A549 (cell line): ENCODE results near the gene PLEKHG3.

ENCODE experiments used
- CHD2 ChIP-seq: fragments of 150-350 bp; IDR thresholded peaks from 2 replicates; pipeline ENCODE4 v1.6.1; 2014; ENCODE audit warnings: low read length; ENCODE audit not compliant: partially characterized antibody
- EP300 ChIP-seq, 2 experiments: fragments of >200 bp; sonication (Bioruptor Twin); formaldehyde crosslinking; IDR thresholded peaks; 2 replicates in 1 of 2; 3 replicates in 1 of 2; pipeline ENCODE4 v1.6.1; 2016 to 2017
- KDM1A ChIP-seq: fragments of 200-600 bp; sonication (generic); IDR thresholded peaks from 2 replicates; pipeline ENCODE4 v1.6.1; 2016; ENCODE audit warnings: low read depth, mild to moderate bottlenecking
- MAFK ChIP-seq: fragments of 450-650 bp; IDR thresholded peaks from 2 replicates; pipeline ENCODE4 v1.6.1; 2014; ENCODE audit not compliant: partially characterized antibody
- POLR2A ChIP-seq: IDR thresholded peaks from 2 replicates; pipeline ENCODE4 v1.6.1; 2012; ENCODE audit warnings: mild to moderate bottlenecking, low read length
- RAD21 ChIP-seq, 2 experiments: fragments of >200 bp in 1 of 2; sonication (Bioruptor Twin) in 1 of 2; formaldehyde crosslinking in 1 of 2; IDR thresholded peaks in 1 of 2; conservative IDR thresholded peaks in 1 of 2; 2 replicates in 1 of 2; 3 replicates in 1 of 2; pipeline ENCODE4 v1.6.1; 2012 to 2018; ENCODE audit warnings: inconsistent platforms in 1 of 2
- RCOR1 ChIP-seq: fragments of 150-350 bp; IDR thresholded peaks from 2 replicates; pipeline ENCODE4 v1.6.1; 2014; ENCODE audit warnings: antibody characterized with exemption, low read length, low read depth
- SMC3 ChIP-seq: fragments of >200 bp; sonication (Bioruptor Twin); formaldehyde crosslinking; IDR thresholded peaks from 3 replicates; pipeline ENCODE4 v1.6.1; 2018; ENCODE audit warnings: inconsistent platforms
- TP53 ChIP-seq: fragments of 250-450 bp; sonication (Bioruptor Pico); IDR thresholded peaks from 2 replicates; pipeline ENCODE4 v1.5.0; 2021; ENCODE audit warnings: mild to moderate bottlenecking, moderate library complexity
- TF ChIP-seq, protein P1 (sequence below): fragments of >200 bp; sonication (Bioruptor Twin); formaldehyde crosslinking; IDR thresholded peaks from 3 replicates; pipeline ENCODE4 v1.5.1; 2016
- TF ChIP-seq, protein P2 (sequence below): fragments of 200-600 bp; sonication (generic); IDR thresholded peaks from 2 replicates; pipeline ENCODE4 v1.6.1; 2016; ENCODE audit warnings: antibody characterized with exemption, mild to moderate bottlenecking, moderate library complexity
- TF ChIP-seq, protein P3 (sequence below): fragments of 450-650 bp; IDR thresholded peaks from 2 replicates; pipeline ENCODE4 v1.6.1; 2014; ENCODE audit warnings: antibody characterized with exemption
- TF ChIP-seq, protein P4 (sequence below): fragments of 150-350 bp; IDR thresholded peaks from 2 replicates; pipeline ENCODE4 v1.6.1; 2014; ENCODE audit warnings: low read depth, mild to moderate bottlenecking, low read length

DNA sequence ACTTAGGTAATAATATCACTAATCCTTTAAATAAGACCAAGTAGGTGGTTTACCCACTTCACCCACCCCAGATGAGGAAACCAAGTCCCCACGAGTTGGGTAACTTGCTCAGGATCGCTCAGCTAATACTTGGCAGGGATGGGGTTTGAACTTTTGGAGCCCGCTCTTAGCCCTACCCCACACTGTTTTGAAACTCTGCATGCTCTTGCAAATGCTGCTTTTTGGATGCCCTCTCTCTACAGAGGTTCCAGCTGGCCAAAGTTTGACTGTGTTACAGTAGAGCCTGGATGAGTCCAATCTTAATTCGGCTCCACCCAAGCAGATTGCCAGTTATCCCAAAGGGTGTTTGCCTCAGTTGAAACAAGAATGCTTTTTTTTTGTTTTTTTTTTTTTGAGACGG is 6.8 kb downstream of the PLEKHG3 start:
- TF ChIP-seq, protein P1, sequence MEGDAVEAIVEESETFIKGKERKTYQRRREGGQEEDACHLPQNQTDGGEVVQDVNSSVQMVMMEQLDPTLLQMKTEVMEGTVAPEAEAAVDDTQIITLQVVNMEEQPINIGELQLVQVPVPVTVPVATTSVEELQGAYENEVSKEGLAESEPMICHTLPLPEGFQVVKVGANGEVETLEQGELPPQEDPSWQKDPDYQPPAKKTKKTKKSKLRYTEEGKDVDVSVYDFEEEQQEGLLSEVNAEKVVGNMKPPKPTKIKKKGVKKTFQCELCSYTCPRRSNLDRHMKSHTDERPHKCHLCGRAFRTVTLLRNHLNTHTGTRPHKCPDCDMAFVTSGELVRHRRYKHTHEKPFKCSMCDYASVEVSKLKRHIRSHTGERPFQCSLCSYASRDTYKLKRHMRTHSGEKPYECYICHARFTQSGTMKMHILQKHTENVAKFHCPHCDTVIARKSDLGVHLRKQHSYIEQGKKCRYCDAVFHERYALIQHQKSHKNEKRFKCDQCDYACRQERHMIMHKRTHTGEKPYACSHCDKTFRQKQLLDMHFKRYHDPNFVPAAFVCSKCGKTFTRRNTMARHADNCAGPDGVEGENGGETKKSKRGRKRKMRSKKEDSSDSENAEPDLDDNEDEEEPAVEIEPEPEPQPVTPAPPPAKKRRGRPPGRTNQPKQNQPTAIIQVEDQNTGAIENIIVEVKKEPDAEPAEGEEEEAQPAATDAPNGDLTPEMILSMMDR: no peak
- TF ChIP-seq EP300 (IDR thresholded peaks at IDR 0.05): no peak
- TF ChIP-seq, protein P2, sequence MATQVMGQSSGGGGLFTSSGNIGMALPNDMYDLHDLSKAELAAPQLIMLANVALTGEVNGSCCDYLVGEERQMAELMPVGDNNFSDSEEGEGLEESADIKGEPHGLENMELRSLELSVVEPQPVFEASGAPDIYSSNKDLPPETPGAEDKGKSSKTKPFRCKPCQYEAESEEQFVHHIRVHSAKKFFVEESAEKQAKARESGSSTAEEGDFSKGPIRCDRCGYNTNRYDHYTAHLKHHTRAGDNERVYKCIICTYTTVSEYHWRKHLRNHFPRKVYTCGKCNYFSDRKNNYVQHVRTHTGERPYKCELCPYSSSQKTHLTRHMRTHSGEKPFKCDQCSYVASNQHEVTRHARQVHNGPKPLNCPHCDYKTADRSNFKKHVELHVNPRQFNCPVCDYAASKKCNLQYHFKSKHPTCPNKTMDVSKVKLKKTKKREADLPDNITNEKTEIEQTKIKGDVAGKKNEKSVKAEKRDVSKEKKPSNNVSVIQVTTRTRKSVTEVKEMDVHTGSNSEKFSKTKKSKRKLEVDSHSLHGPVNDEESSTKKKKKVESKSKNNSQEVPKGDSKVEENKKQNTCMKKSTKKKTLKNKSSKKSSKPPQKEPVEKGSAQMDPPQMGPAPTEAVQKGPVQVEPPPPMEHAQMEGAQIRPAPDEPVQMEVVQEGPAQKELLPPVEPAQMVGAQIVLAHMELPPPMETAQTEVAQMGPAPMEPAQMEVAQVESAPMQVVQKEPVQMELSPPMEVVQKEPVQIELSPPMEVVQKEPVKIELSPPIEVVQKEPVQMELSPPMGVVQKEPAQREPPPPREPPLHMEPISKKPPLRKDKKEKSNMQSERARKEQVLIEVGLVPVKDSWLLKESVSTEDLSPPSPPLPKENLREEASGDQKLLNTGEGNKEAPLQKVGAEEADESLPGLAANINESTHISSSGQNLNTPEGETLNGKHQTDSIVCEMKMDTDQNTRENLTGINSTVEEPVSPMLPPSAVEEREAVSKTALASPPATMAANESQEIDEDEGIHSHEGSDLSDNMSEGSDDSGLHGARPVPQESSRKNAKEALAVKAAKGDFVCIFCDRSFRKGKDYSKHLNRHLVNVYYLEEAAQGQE: no peak
- TF ChIP-seq POLR2A: no peak
- TF ChIP-seq, protein P3, sequence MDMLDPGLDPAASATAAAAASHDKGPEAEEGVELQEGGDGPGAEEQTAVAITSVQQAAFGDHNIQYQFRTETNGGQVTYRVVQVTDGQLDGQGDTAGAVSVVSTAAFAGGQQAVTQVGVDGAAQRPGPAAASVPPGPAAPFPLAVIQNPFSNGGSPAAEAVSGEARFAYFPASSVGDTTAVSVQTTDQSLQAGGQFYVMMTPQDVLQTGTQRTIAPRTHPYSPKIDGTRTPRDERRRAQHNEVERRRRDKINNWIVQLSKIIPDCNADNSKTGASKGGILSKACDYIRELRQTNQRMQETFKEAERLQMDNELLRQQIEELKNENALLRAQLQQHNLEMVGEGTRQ: no peak
- no peak for TF ChIP-seq RAD21 (conservative IDR thresholded peaks at IDR 0.05 in 1 of 2, IDR thresholded peaks at IDR 0.05 in 1 of 2)
- no peak for TF ChIP-seq TP53 (CRISPR knock-in tag)
- no peak for TF ChIP-seq SMC3
- TF ChIP-seq, protein P4, sequence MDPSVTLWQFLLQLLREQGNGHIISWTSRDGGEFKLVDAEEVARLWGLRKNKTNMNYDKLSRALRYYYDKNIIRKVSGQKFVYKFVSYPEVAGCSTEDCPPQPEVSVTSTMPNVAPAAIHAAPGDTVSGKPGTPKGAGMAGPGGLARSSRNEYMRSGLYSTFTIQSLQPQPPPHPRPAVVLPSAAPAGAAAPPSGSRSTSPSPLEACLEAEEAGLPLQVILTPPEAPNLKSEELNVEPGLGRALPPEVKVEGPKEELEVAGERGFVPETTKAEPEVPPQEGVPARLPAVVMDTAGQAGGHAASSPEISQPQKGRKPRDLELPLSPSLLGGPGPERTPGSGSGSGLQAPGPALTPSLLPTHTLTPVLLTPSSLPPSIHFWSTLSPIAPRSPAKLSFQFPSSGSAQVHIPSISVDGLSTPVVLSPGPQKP: no peak
- no peak for TF ChIP-seq RCOR1
- TF ChIP-seq KDM1A: no peak
- TF ChIP-seq CHD2: no peak
- TF ChIP-seq MAFK: no peak
